ENCODE data around the gene RHOG. TPM values are rescaled to one million over a fixed set of nuclear protein-coding genes. Genes with fewer than 3 reads are reported as not detected.

RHOG gene
- total and polyA plus RNA-seq, 9 of the 15 experiments (the other 6 are each of a cell fraction or from before 2014, with no cell fraction given) = 22.6 to 162 (median 80.3) TPM

- FAIRE-seq (no peak), DNase-seq (ENCODE audit: extremely low read depth in 1 of 4, low spot score in 3 of 4) (no peak), ATAC-seq (no peak)
- H3K4me1 ChIP-seq (replicated peaks in 1 of 2; ENCODE audit: control insufficient read depth in 2 of 2, insufficient read depth in 2 of 2, low read length in 2 of 2) = peaks cover 23 to 30% of the 10 kb centered on the region in 2 experiments
- H3K9me1 ChIP-seq (ENCODE audit: control insufficient read depth, insufficient read depth, low read length) = peaks cover 5% of the 10 kb centered on the region
- H3K27me3 ChIP-seq (ENCODE audit: control insufficient read depth in 2 of 2, insufficient read depth in 2 of 2, low read length in 2 of 2) = no peaks in the 10 kb centered on the region
- H3K9ac ChIP-seq (ENCODE audit: insufficient read depth in 1 of 2, low read depth in 2 of 2, low read length in 2 of 2) = peak overlapping the region in 1 of 2 experiments; percentile 54; a peak in 2 of 4 replicates
- ChIA-PET POLR2A (interaction anchor here (0.6 to 1.4 kb wide), 14 partner anchors 8 to 258 kb away, joined by 3 to 8 read pairs (median 4); partner anchors contain the start of genes PGAP2 and RHOG), CTCF (ENCODE audit: low intra/inter-chr PET ratio) (interaction anchor here (0.9 to 1.8 kb wide), 3 partner anchors 18 to 248 kb away, joined by 3 to 11 read pairs (median 5); no protein-coding TSS in a partner anchor)
- BruUV-seq (replicated peaks) = no TSS peak
- H2AFZ ChIP-seq (ENCODE audit: low read depth, low read length) = no peak overlapping the region
- in situ Hi-C loops (cut with MboI) (loop anchor here (25.0 kb wide), 1 partner anchor 362 kb away; no protein-coding TSS in a partner anchor), intact Hi-C loops (cut with micrococcal nuclease) (loop anchor here (1.0 kb wide), 3 partner anchors 10 to 248 kb away; no protein-coding TSS in a partner anchor)
- no peaks in the 10 kb centered on the region for H3K9me3 ChIP-seq (replicated peaks; ENCODE audit: control insufficient read depth, insufficient read depth, low read depth, low read length)
- H4K20me1 ChIP-seq (replicated peaks; ENCODE audit: control insufficient read depth, insufficient read depth, low read length) = no peaks in the 10 kb centered on the region
- peaks cover 34% of the 10 kb centered on the region for H3K79me2 ChIP-seq (ENCODE audit: control insufficient read depth, insufficient read depth, low read length)
- TF ChIP-seq SUPT5H (IDR thresholded peaks at IDR 0.05) = 0 out of 2 replicates have a peak, but pooled peaks have one; percentile 13
- TF ChIP-seq CBX1 (IDR thresholded peaks at IDR 0.05; ENCODE audit: low read depth) = no peak
- TF ChIP-seq POLR2G (IDR thresholded peaks at IDR 0.05; ENCODE audit: low read depth, low read length) = peak; percentile 60; the same call in 1 of the 2 replicates
- no peak overlapping the region for H3K4me3 ChIP-seq
- H3K36me3 ChIP-seq (ENCODE audit: control insufficient read depth, insufficient read depth, low read length) = peaks cover 59% of the 10 kb centered on the region
- H3K27ac ChIP-seq (ENCODE audit: extremely low read depth, low read depth, low read length) = peak overlapping the region; percentile 60; the same call in 1 of the 3 replicates
- no peak overlapping the region for H3K4me2 ChIP-seq (ENCODE audit: insufficient read depth, low read length)
- WGBS (ENCODE audit: insufficient coverage, low coverage, missing lambda C conversion rate) = 89% methylated on average over 19 of the region's 30 CpGs
Measured at GRCh38 chr11:3823762-3824506, 16.8 kb downstream of the RHOG start.

DNA sequence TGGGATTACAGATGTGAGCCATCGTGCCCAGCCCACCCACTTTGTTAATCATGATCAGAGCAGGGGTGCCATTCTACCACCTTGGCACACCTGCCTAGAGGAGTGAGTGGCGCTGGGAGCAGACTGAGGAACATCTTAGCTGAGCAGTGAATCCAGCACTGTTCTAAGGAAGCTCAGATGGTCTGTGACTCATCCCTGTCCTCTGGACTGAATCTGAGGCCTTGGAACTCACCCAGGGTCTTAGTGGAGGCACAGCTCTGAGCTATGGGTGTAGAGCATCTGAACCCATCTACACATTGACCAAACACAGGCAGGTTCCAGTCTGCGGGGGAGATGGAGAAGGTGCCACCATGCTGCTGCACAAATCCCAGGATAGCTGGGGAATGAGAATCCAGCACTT, 17.5 kb downstream of the RHOG start:
- DNase-seq (ENCODE audit: extremely low read depth in 1 of 4, low spot score in 3 of 4) (no peak), ATAC-seq (no peak), FAIRE-seq (no peak)
- Histone ChIP-seq H3K9me1 (ENCODE audit: control insufficient read depth, insufficient read depth, low read length) (peaks cover 5% of the 10 kb centered on the region), H3K36me3 (ENCODE audit: control insufficient read depth, insufficient read depth, low read length) (peaks cover 57% of the 10 kb centered on the region), H3K4me1 (replicated peaks in 1 of 2; ENCODE audit: control insufficient read depth in 2 of 2, insufficient read depth in 2 of 2, low read length in 2 of 2) (peaks cover 23 to 30% of the 10 kb centered on the region in 2 experiments), H3K4me2 (ENCODE audit: insufficient read depth, low read length) (no peak overlapping the region), H3K27me3 (ENCODE audit: control insufficient read depth in 2 of 2, insufficient read depth in 2 of 2, low read length in 2 of 2) (no peaks in the 10 kb centered on the region), H2AFZ (ENCODE audit: low read depth, low read length) (no peak overlapping the region), H3K9me3 (replicated peaks; ENCODE audit: control insufficient read depth, insufficient read depth, low read depth, low read length) (no peaks in the 10 kb centered on the region), H3K4me3 (no peak overlapping the region), H3K27ac (ENCODE audit: extremely low read depth, low read depth, low read length) (no peak overlapping the region), H3K9ac (ENCODE audit: insufficient read depth in 1 of 2, low read depth in 2 of 2, low read length in 2 of 2) (peak overlapping the region in 1 of 2 experiments; percentile 61; a peak in 1 of 4 replicates), H4K20me1 (replicated peaks; ENCODE audit: control insufficient read depth, insufficient read depth, low read length) (no peaks in the 10 kb centered on the region), H3K79me2 (ENCODE audit: control insufficient read depth, insufficient read depth, low read length) (peaks cover 30% of the 10 kb centered on the region)
- intact Hi-C loops (cut with micrococcal nuclease) (no loop called here), in situ Hi-C loops (cut with MboI) (loop anchor here (25.0 kb wide), 1 partner anchor 361 kb away; no protein-coding TSS in a partner anchor)
- WGBS (ENCODE audit: insufficient coverage, low coverage, missing lambda C conversion rate) = 71% methylated on average over 3 of the region's 3 CpGs
- TF ChIP-seq JUND (IDR thresholded peaks at IDR 0.05; ENCODE audit: borderline replicate concordance, low read depth, low read length) (no peak), JUND (tag; IDR thresholded peaks at IDR 0.05; ENCODE audit: borderline replicate concordance, low read depth, low read length) (no peak), FOSL1 (tag; conservative IDR thresholded peaks at IDR 0.05) (0 out of 2 replicates have a peak, but pooled peaks have one; percentile 29)
- ChIA-PET CTCF (ENCODE audit: low intra/inter-chr PET ratio) (no interaction called here), POLR2A (interaction anchor here (0.6 to 1.4 kb wide), 10 partner anchors 8 to 258 kb away, joined by 3 to 5 read pairs (median 4); partner anchors contain the start of gene PGAP2)
- BruUV-seq (replicated peaks) = no TSS peak

All from K562 (cell line).